ENCODE results near the gene MBOAT2. TPM values are rescaled to one million over a fixed set of nuclear protein-coding genes. Genes with fewer than 3 reads are reported as not detected.

Gene MBOAT2
- polyA plus RNA-seq, 3 donors: 5.1 to 9.0 (median 5.5) TPM

DNA sequence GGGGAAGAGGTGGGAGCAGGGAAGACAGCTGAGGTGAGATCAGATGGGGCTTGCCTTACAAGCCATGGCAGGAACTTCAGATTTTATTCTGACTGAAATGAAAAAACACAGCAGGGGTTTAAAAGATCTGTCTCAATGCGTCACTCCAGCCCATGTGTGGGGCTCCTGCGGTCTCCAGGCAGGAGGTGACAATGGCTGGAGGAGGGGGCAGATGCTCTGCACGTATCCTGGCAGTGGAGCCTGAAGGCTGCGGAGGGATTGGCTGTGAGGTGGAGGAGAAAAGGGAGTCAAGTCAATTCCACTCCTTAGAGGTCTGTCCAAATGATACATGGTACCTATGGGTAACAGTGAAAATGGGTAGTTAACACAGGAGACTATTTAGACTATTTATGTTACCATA is 125.6 kb downstream of the MBOAT2 start:
- Histone ChIP-seq H3K27me3 (ENCODE audit: control insufficient read depth in 2 of 2, insufficient read depth in 2 of 2, low read length in 2 of 2) (no peaks in the 10 kb centered on the region), H3K9ac (ENCODE audit: insufficient read depth, low read length, poor library complexity, severe bottlenecking) (no peak overlapping the region), H3K4me2 (replicated peaks; ENCODE audit: extremely low read depth, low read length, poor library complexity, severe bottlenecking) (no peak overlapping the region), H2AFZ (ENCODE audit: insufficient read depth, low read depth, low read length, poor library complexity, severe bottlenecking) (no peak overlapping the region), H3K4me3 (replicated peaks in 1 of 3; ENCODE audit: low read depth in 2 of 3, low read length in 3 of 3) (no peak overlapping the region), H4K20me1 (ENCODE audit: insufficient read depth, low read length) (no peaks in the 10 kb centered on the region), H3K27ac (ENCODE audit: low read depth in 1 of 2, low read length in 2 of 2) (no peak overlapping the region), H3K9me3 (replicated peaks in 1 of 2; ENCODE audit: control insufficient read depth in 1 of 2, insufficient read depth in 1 of 2, low read length in 2 of 2) (no peaks in the 10 kb centered on the region), H3K79me2 (ENCODE audit: insufficient read depth, low read length) (no peaks in the 10 kb centered on the region), H3K36me3 (replicated peaks in 1 of 2; ENCODE audit: control insufficient read depth in 1 of 2, insufficient read depth in 2 of 2, low read length in 2 of 2) (peaks cover 21 to 46% of the 10 kb centered on the region in 2 donors), H3K4me1 (ENCODE audit: control insufficient read depth in 1 of 2, insufficient read depth in 2 of 2, low read length in 2 of 2) (no peaks in the 10 kb centered on the region)
- intact Hi-C loops (cut with micrococcal nuclease): no loop called here
- 95% methylated on average over 2 of the region's 4 CpGs for WGBS (ENCODE audit: insufficient coverage)
- Mint-ChIP-seq H3K36me3 (peaks cover 42 to 44% of the 10 kb centered on the region in 2 donors), H3K27ac (peak overlapping the region in 2 of 7 donors; percentile 3 to 59), H3K4me3 (no peak overlapping the region), H3K27me3 (ENCODE audit: low read depth in 3 of 3) (no peaks in the 10 kb centered on the region), H3K9me3 (peaks cover 0 to 1% (median 0%) of the 10 kb centered on the region in 7 donors), H3K4me1 (peaks cover 3% of the 10 kb centered on the region)
- TF ChIP-seq, protein P1, sequence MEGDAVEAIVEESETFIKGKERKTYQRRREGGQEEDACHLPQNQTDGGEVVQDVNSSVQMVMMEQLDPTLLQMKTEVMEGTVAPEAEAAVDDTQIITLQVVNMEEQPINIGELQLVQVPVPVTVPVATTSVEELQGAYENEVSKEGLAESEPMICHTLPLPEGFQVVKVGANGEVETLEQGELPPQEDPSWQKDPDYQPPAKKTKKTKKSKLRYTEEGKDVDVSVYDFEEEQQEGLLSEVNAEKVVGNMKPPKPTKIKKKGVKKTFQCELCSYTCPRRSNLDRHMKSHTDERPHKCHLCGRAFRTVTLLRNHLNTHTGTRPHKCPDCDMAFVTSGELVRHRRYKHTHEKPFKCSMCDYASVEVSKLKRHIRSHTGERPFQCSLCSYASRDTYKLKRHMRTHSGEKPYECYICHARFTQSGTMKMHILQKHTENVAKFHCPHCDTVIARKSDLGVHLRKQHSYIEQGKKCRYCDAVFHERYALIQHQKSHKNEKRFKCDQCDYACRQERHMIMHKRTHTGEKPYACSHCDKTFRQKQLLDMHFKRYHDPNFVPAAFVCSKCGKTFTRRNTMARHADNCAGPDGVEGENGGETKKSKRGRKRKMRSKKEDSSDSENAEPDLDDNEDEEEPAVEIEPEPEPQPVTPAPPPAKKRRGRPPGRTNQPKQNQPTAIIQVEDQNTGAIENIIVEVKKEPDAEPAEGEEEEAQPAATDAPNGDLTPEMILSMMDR (IDR thresholded peaks at IDR 0.05): no peak
- no peak for DNase-seq

DNA sequence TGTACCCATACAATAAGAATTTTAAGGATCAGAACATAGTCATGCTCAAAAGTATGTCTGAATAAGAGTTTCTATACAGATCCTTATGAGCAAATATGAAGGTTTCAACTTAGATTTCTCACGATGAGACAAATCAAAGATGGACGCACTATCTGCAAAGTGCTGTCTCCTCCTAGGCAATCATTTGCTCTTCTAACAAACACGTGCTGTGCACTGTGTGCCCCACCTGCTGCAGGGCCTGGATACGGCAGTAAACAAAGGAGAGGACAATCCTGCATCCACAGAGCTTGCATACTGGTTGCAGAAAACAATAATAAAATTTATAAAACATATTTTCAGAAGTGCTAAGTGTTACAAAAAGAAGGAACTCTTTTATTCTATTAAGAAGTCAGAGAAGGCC is 126.2 kb downstream of the MBOAT2 start:
- H4K20me1 ChIP-seq (ENCODE audit: insufficient read depth, low read length): no peaks in the 10 kb centered on the region
- Mint-ChIP-seq H3K36me3 (peaks cover 41 to 43% of the 10 kb centered on the region in 2 donors), H3K27me3 (ENCODE audit: low read depth in 3 of 3) (no peaks in the 10 kb centered on the region), H3K9me3 (peaks cover 0 to 1% (median 0%) of the 10 kb centered on the region in 7 donors), H3K27ac (no peak overlapping the region), H3K4me3 (no peak overlapping the region), H3K4me1 (peaks cover 3% of the 10 kb centered on the region)
- WGBS (ENCODE audit: insufficient coverage): no CpG with 5 or more reads among the region's 4 CpGs
- no peaks in the 10 kb centered on the region for H3K9me3 ChIP-seq (replicated peaks in 1 of 2; ENCODE audit: control insufficient read depth in 1 of 2, insufficient read depth in 1 of 2, low read length in 2 of 2)
- H3K9ac ChIP-seq (ENCODE audit: insufficient read depth, low read length, poor library complexity, severe bottlenecking): no peak overlapping the region
- TF ChIP-seq, protein P1 (IDR thresholded peaks at IDR 0.05): no peak
- no peak overlapping the region for H2AFZ ChIP-seq (ENCODE audit: insufficient read depth, low read depth, low read length, poor library complexity, severe bottlenecking)
- H3K27me3 ChIP-seq (ENCODE audit: control insufficient read depth in 2 of 2, insufficient read depth in 2 of 2, low read length in 2 of 2): no peaks in the 10 kb centered on the region
- H3K4me3 ChIP-seq (replicated peaks in 1 of 3; ENCODE audit: low read depth in 2 of 3, low read length in 3 of 3): no peak overlapping the region
- no peak overlapping the region for H3K27ac ChIP-seq (ENCODE audit: low read depth in 1 of 2, low read length in 2 of 2)
- peaks cover 21 to 47% of the 10 kb centered on the region in 2 donors for H3K36me3 ChIP-seq (replicated peaks in 1 of 2; ENCODE audit: control insufficient read depth in 1 of 2, insufficient read depth in 2 of 2, low read length in 2 of 2)
- intact Hi-C loops (cut with micrococcal nuclease): no loop called here
- DNase-seq: no peak
- no peaks in the 10 kb centered on the region for H3K4me1 ChIP-seq (ENCODE audit: control insufficient read depth in 1 of 2, insufficient read depth in 2 of 2, low read length in 2 of 2)
- no peaks in the 10 kb centered on the region for H3K79me2 ChIP-seq (ENCODE audit: insufficient read depth, low read length)
- no peak overlapping the region for H3K4me2 ChIP-seq (replicated peaks; ENCODE audit: extremely low read depth, low read length, poor library complexity, severe bottlenecking)

Data from CD14-positive monocyte (primary cell).